ENCODE data around the gene GXYLT2. TPM values are rescaled to one million over a fixed set of nuclear protein-coding genes. Genes with fewer than 3 reads are reported as not detected.

Gene GXYLT2
- total and polyA plus RNA-seq, 9 donors = 20.0 to 41.1 (median 29.8) TPM

Other genes with a start within 250 kb of the GXYLT2 start
- gene SHQ1, start 39.6 kb upstream of the GXYLT2 start, total RNA-seq = 20.7 TPM
- 10 to 100 TPM; 11.1 to 18.0 (median 12.6) TPM for gene SHQ1, start 39.6 kb upstream of the GXYLT2 start, polyA plus RNA-seq (ENCODE audit: insufficient read depth in 1 of 8, insufficient read length in 8 of 8, low replicate concordance in 1 of 8)
- gene PPP4R2, start 108.8 kb downstream of the GXYLT2 start, total RNA-seq = 65.1 TPM
- gene PPP4R2, start 108.8 kb downstream of the GXYLT2 start, polyA plus RNA-seq (ENCODE audit: insufficient read depth in 1 of 8, insufficient read length in 8 of 8, low replicate concordance in 1 of 8) = 10 to 100 TPM; 37.3 to 57.9 (median 49.7) TPM
- gene EBLN2, start 173.6 kb downstream of the GXYLT2 start, total RNA-seq = 5.3 TPM
- 1 to 10 TPM; 1.1 to 3.4 (median 1.8) TPM for gene EBLN2, start 173.6 kb downstream of the GXYLT2 start, polyA plus RNA-seq (ENCODE audit: insufficient read depth in 1 of 8, insufficient read length in 8 of 8, low replicate concordance in 1 of 8)